GM23248 (cell line): ENCODE data around the gene ALAS2.

Experiments
- EZH2 ChIP-seq: fragments of 200-600 bp; sonication (generic); IDR thresholded peaks from 2 replicates; pipeline ENCODE4 v1.6.1; 2018; ENCODE audit warnings: antibody characterized with exemption, mild to moderate bottlenecking; ENCODE audit not compliant: insufficient read depth, poor library complexity, severe bottlenecking
- EZH2phosphoT487 ChIP-seq: fragments of 200-600 bp; sonication (generic); IDR thresholded peaks from 2 replicates; pipeline ENCODE4 v1.6.1; 2018; ENCODE audit warnings: antibody characterized with exemption, moderate library complexity, mild to moderate bottlenecking, low read depth; ENCODE audit not compliant: insufficient read depth

- no peak for TF ChIP-seq EZH2phosphoT487
- TF ChIP-seq EZH2, result no peak
Measured at GRCh38 chrX:55028040-55028439, 2.7 kb downstream of the ALAS2 start.
